Inflammatory macrophage (primary cell): Measurements from ENCODE around the gene GLB1L3.
"Not testable (repeated sequence)": the region's sequence is repeated elsewhere in the genome, so short reads cannot be mapped to it uniquely, and the experiment has no call there.

Source experiments
- DNase-seq, 2 donors: peaks; one replicate each; pipeline ENCODE4 v3.0.0-alpha.2; 2020 to 2022

GLB1L3 gene

DNA sequence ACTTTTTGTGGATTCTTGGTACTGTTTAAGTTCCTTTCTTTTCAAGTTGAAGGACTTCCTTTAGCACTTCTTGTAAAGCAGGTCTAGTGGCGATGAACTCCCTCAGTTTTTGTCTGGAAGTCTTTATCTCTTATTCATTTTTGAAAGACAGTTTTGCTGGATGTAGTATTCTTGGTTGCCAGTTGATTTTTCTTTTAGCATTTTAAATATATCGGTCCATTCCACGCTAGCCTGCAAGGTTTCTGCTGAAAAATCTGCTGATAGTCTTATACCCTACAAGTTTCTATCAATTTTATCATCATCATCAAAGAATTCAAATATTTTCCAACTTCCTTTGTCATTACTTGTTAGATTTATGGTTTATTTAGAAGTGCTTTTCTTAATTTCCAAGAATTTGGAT lies 40.9 kb downstream of the GLB1L3 start:
- no peak for DNase-seq

DNA sequence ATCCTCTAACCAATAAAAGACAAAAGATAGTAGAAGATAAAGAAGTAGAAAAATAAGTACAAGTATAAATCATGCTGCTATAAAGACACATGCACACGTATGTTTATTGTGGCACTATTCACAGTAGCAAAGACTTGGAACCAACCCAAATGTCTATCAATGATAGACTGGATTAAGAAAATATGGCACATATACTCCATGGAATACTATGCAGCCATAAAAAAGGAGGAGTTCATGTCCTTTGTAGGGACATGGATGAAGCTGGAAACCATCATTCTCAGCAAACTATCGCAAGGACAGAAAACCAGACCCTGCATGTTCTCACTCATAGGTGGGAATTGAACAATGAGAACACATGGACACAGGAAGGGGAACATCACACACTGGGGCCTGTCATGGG lies 45.2 kb downstream of the GLB1L3 start:
- not testable (repeated sequence) for DNase-seq

DNA sequence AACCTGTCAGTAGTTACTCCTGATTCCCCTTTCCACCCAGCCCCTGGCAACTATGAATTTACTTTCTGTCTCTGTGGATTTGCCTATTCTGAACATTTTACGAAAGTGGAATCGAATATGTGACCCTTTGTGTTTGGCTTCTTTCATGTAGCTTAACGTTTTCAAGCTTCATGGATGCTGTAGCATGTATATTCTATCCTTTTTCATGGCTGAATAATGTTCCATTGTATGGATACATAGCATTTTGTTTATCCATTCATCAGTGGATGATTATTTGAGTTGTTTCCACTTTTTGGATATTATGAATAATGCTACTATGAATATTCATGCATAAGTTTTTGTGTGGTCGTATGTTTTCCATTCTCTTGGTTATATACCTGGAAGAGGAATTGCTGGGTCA lies 46.4 kb downstream of the GLB1L3 start:
- no peak for DNase-seq

DNA sequence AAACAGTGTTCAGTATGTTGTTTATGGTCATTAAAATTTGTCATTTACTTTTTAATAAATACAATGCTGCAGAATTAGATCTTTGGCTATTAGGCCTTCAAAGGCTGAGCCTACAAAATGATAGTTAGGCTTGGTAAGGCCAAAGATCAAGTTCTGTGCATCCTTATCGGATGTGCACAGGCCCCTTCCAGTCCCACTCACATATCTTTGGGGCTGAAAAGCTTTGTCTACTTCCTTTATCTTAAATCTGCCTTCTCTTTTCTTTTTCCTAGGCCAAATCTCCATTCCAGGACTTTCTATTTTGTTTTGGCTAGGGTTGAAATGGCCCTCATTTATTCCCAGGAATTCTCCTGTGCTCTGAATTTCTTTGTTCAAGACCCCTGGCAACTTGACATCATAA lies 52.3 kb downstream of the GLB1L3 start:
- no peak for DNase-seq

DNA sequence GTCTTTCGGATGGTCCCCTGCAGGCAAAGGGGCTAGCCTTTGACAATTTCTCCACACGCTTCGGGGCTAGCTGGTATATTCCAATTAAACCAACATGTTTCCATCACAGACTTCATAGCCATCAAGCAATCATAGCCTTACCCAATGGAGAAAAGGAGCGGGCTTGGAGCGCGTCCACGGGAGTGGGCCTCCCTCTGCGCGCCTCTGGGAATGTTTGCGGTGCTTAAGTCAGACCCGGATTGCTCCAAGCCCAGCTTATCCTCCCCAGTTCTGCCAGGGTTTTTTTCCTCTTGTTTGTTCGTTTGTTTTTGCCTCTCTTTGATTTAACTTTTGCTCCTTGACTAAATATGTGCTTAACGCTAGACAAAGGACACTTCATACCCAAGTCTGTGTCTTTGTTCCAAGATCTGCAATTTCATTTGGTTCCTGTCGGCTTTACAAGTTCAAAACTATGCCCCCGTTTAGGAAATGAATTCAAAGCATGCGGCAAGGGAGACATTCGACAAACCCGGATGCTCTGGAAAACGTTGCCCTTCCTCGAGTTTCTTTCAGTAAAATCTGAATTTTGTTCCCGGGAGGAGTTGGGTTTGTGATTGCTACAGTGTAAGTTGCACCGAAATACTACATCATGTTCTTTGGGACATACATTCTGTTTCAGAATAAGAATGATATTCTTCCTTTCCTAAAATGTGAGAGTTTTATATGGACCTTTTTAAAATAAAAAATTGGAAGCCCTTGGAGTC lies 54.6 kb downstream of the GLB1L3 start:
- DNase-seq: no peak

DNA sequence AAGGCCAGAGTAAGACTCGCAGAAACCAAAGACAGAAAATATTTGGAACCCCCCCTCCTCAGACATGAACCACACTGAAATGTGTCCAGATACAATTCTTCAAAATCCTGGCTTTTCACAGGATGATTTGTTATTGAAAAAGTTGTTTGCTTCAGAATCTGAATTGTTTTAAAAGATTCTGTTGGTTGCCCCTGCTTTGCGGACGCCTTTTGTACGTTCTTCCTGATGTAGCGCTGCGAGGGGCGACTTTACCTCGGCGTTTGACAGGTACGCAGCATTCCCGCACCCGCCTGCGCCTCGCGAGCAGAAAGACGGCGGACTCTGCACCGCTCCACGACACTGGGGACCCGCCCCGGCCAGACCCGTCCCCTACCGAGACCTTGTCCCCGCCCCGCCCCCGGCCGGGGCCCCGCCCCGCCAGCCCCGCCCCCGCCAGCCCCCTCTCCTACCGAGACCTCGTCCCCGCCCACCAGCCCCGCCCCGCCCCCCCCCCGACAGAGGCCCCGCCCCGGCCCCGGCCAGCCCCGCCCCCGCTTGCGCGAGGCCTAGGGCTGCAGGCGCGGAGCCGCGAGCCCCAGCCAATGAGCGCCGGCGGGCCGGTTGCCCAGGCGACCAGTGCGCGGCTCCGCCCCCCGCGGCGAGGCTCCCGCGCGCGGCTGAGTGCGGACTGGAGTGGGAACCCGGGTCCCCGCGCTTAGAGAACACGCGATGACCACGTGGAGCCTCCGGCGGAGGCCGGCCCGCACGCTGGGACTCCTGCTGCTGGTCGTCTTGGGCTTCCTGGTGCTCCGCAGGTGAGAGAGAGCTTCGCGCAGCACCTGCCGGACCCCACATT lies 55.4 kb downstream of the GLB1L3 start, which contains the start of gene GLB1L2:
Gene GLB1L2 (plus strand): TSS at position 635 of the 835 bp plus-strand sequence. CDS start 74 bp downstream, at position 709.
- DNase-seq: peak; percentile 16 to 47

DNA sequence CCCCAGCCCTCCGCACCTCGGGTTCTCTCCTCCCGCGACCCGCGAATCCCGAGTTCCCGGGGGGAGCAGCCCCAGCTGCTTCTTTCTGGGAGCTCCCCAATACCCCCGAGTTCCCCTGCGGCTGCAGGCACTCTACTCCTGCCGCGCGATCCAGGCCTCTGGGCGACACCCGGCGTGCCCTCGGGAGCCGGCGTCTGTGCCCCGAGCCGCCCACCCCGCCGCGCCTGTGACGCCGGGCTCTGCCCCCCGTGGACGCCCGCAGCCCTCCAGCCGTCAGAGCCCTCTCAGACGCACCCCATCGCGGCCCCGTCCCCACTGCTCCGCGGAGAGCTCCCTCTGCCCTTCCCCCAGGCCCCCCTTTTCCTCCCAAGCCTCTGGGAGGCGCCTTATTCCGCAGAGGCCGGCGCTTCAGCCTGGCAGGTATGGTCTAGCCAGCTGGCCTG lies 56.0 kb downstream of the GLB1L3 start:
- DNase-seq: no peak

DNA sequence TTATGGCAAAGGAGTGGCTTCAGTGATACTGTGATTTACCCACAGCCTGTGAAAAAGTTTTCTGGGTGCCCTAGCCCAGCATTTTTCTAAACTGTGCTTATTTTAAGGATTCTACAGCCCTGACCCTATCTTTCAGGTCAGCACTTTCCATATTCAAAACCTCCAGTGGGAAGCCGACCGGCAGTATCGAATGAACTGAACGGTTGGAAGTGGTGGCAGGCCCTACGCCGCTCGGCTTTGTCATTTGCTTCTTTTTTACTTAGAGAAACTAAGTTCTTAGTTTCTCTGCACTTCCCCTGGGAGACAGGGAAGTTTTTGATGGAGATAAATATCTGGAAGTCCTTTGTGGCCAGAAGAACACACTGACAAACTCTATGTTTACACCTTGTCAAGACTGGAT lies 56.6 kb downstream of the GLB1L3 start:
- DNase-seq: no peak

DNA sequence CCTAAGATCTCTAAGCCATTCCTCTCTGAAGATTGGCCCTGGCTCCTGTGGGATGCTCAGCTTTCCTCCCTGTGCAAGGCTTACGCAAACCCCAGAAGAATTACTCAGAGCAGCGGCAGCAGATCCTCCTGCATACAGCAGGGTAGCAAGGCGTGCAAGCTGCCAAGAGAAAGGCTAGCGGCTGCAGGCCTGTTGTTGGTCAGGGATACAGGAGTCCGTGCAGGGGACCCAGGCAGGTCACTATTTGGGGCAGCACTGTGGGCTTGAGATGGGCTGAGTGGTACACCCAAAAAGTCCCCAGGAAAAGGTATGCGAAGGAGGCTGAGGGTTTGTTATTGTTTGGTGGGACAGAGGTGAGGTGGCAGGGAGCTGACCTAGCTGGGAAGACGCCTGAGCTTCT lies 57.1 kb downstream of the GLB1L3 start:
- DNase-seq: no peak

DNA sequence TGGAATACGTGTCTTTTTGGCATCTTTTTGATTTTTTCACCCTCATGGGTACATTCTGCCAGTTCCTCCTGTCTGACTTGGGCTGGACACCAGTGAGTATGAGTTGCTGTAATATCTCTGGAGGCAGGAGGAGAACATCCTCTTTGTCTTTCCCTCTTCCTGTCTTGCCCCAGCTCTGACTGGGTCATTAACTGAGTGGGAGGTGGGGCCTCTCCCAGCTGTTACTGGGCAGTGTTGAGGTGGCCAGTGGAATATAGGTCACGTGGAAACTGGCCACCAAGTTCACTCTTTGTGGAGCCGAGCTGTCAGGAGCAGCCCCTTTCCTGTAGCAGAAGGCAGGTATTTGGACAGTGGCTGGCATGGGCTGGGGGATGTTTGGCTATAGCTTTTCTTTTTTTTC lies 57.8 kb downstream of the GLB1L3 start:
- DNase-seq: peak; percentile 73 to 75

DNA sequence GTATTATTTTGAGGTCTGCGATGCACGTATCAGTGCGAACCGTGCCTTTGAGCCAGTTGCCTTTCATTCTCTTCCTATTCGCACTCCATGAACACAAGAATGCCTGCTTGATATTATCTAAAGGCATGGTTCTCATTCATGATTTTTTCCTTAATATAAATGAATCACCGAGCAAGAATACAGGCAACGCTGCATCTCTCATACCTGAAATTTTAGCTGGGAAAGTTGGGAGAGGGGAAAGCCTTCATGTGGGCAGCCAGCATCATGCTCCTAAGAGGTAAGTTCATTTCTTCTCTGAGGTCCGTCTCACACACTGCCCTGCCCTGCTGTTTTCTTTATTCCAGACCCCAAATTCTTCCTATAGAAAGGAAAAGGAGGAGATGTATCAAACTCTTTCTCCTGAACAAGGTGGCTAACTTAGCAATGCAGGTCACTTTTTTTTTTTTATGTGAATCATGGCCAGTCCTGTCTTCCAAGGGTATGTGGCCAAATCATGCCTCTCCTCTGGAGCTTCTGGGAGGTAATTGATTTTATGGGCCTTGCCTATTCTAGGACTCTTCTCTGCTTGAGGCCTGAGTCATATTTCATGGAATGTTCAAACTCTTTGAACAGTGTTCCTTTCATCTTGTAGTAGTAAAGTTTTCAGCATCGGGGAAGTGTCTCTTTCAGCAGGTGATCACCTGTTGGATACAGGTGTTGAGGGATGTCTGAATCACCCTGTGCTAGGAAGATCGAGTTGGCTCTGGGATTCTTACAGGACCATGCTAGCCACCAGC lies 58.8 kb downstream of the GLB1L3 start:
- no peak for DNase-seq

DNA sequence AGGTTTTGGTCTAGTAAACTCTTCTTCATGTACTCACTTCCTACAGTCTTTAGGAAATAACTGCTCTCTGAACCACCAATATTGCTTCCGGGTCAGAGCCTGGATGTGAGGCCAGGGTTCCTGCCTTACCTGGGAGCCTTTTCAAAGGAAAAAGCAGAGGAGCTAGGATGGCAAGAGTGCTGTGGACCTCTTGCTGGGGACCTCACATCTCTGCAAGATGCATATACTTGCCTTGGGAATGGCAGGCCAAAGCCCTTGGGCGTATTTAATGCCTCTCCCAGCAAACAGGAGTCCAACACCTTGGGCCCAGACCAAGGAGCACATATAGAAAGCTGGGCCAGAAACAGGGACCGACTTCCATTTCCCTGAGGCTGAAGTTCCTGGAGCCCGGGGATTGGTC lies 60.9 kb downstream of the GLB1L3 start:
- DNase-seq: no peak

DNA sequence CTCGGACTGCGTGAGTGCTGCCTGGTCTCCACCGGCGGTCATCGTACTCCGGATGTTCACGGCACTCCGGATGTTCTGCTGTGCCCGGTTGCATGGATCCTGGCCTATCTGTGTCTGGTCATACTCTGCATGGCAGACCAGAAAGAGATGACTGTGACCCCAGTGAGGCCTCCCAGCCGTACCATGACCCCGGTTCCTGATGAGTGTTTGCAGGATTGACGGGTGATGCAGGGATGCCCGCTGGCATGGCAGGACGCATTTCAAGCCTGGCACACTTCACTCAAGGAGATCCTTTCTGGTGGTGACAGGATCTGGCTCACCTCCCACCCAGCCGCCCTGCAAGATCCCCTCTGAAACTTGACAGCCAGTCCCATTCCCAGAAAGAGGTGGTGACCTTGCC lies 61.9 kb downstream of the GLB1L3 start:
- DNase-seq: no peak

DNA sequence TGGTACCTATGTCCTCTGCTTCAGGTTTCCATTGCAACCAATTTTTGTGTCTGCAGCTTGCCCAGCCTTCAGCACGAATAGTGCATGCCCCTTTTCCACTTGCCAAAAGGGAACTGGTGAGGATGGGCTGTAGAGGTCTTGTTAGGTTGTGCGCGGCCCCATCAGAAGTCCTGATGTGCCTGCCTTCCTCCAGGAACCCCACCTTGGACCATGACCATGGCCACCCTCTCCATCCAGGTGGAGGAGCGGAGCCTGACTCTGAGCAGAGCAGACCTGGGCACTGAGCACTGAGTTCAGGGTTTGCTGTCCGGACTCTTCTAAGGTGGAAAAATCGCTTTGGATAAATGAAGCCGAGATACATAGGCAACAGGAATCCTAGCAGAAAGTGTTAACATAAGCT lies 62.5 kb downstream of the GLB1L3 start:
- DNase-seq: no peak

DNA sequence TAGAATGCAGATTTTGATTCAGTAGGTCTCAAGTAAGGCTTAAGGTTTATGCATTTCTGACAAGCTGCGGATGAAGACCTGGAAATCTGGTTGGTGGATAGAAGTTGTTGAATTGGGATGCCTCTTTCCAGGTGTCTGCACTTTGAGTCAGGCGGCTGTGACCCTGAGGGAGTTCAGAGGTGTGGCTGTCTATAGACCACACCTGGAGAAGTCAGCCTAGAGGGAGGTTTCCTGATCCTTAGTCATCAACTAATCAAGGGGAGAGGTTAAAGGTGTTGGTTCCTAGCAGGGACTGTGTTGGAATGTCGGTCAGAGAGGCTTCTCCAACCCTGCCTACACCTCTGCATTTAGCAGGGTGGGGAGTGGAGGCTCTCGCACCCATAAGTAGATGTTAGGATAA lies 63.6 kb downstream of the GLB1L3 start:
- no peak for DNase-seq

DNA sequence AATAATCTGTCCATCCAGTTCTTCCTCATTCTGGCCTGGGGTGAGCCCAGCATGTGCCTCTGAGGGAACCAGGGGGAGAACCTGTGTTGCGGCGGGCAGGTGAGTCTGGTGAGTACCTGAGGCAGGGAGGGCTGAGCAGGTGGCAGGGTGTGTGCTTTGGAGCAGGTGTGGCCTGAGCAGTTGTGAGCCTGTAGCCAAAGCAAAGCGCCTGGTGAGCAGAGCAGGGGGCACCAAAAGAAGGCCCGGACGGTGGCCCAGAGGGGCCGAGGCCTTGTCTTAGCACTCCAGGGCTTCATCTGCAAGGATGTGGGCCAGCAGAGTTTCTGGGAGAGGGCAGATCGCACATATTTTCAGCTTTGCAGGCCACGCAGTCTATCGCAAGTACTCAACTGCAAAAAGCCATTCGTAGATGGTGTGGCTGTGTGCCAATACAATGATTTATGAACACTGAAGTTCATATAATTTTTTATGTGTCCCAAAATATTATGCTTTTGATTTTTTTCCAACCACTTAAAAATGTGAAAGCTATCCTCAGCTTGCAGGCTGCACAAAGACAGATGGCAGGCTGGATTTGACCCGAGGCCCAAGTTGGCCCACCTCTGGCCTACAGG lies 64.3 kb downstream of the GLB1L3 start:
- no peak for DNase-seq

DNA sequence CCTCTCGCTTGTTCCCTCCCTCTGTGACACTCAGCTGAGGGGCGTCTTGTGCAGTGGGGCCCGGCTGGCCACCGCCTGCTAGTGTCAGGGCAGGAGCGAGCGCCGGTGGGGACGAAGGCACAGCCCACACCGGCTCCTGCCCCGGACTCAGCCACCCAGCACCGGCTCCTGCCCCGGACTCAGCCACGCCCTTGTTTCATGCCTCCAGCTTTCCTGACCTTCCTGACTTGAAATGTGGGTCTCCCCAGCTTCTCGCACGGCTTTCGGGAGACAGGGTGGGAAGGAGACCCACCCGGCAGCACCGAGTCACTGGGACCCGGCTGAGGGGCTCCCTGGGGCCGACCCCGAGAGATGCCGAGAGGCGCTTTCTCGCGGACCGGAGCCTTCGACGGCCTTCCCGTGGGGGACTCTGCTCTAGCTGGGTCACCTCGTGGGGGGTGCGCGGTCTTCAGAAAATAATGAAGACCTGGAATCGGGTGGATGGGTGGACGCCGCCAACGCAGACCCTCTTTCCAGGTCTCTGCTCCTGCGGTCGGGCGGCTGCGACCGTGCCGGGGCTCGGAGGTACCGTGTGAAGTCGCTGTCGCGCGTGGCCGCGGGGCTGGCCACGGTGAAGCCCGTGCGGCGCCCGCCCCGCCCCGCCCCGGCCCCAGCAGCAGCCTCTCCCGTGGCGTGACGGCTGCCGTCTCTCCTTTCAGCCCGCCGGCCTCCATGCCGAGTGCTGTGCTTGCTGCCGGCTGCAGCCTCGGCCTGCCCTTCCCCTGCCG lies 65.8 kb downstream of the GLB1L3 start:
- no peak for DNase-seq

DNA sequence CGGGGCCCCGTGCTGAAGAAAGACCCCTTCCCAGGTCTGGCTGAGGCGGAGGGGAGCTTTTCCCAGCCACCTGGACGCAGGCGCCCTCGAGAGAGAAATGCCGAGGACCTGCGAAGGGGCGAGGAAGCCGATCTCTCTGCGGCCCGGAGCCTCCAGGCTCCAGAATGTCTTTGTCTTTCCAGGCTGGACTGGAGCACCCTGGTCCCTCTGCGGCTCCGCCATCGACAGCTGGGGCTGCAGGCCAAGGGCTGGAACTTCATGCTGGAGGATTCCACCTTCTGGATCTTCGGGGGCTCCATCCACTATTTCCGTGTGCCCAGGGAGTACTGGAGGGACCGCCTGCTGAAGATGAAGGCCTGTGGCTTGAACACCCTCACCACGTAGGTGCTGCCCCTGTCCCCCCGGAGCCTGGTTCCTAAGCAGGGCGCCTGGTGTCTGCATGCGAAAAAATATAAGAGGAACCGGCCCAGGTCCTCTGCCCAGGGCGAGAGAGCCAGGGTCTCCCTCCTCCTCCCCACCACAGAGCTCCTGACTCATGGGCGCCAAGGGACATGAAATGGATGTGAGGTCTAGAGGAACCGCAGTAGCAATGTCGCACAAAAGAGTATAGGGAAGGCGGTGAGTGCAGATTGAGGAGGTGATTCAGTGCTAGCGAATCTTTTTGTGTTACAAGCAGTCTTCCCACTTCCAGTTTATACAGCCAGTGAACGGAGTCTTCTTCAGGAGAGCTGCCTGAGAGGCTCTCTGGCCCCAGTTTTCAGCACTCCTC lies 66.6 kb downstream of the GLB1L3 start:
- DNase-seq: no peak

DNA sequence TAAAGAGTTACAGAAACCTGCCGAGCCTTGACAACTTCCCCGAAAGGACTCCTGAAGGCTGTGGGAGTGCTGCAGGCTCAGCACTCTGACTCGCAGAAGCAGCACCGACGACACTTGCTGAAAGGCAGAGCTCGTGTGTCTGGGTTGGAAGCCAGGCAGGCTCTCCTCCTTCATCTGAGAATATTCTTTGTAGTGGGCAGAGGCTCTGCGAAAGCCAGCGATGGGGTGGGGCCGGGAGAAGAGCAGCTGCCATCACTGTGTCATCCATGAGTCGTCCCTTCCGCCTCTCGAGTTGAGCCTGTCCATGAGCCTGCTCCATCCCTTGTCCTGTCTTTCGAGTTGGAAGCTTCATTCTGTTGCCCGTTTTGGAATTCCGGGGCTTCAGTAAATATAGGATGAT lies 67.5 kb downstream of the GLB1L3 start:
- DNase-seq: no peak

DNA sequence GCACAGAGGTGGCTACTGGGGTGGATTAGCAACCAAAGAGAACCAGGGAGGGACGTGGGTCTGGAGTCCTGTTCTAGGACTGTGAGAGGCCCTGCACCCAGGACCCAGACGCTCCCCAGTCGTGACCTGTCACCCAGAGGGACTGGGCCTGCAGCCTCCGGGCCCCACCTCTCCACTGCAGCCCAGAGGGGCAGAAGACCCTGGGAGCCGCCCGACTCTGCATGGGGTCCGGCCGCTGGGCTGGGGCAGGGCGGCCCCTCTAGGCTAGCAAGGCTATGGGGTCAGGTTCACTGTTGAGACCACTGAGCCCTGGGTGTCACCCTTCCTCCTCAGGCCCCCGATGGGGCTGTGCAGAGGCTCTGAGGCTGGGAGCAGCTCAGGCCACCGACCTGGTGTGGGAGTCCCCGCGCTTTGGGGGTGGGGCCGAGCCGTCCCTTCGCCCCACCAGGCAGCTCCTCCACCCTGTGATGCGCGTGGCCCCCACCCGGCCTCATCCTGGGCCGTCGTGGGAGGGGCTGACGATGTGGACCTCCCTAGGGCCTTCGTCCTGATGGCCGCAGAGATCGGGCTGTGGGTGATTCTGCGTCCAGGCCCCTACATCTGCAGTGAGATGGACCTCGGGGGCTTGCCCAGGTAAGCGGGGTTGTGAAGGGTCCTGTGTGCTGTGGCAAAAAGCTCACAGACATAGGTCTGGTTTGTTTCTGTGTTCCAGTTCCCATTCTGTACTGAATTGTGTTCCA lies 68.5 kb downstream of the GLB1L3 start:
- not testable (repeated sequence) for DNase-seq

DNA sequence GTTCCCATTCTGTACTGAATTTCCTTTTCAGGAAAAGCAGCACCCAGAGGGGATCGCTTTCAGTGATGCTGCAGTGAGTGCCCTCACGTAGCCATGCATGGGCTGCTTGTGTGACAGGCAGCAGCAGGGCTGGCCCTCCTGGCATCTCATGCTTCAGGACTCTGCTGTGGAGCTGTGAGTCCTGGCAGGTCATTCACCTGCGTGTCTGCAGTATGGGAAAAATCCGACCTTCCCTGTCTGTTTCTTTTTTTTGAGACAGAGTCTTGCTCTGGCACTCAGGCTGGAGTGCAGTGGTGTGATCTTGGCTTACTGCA lies 69.0 kb downstream of the GLB1L3 start:
- DNase-seq: no peak
